Activated CD8-positive, alpha-beta memory T cell treated with anti-CD3 and anti-CD28 coated beads, Interleukin-2, amount 10 ng/mL, durations not matched to agents 7 days and 5 days (primary cell): ENCODE data around the gene CDC25A. TPM values are rescaled to one million over a fixed set of nuclear protein-coding genes. Genes with fewer than 3 reads are reported as not detected.

Experiments used
- ATAC-seq: fragments of 150-1000 bp; cut with Tn5 transposase; one replicate; pipeline ENCODE4 v1.10.0; 2021; ENCODE audit warnings: moderate library complexity
- CTCF ChIA-PET: fragments of 350-600 bp; sonication (Branson Sonifier 250); formaldehyde crosslinking; loops from one replicate; lab custom pipeline; 2021; ENCODE audit warnings: antibody characterized with exemption; lab: Charles Lee
- DNase-seq: peaks from one replicate; pipeline ENCODE4 v3.0.0-alpha.2; 2020
- H3K27ac Mint-ChIP-seq: one replicate; pipeline ENCODE4 v1.8.0; 2021; ENCODE audit warnings: mild to moderate bottlenecking, mixed read lengths
- H3K27me3 Mint-ChIP-seq: one replicate; pipeline ENCODE4 v1.8.0; 2021; ENCODE audit warnings: mixed read lengths
- H3K36me3 Mint-ChIP-seq: one replicate; pipeline ENCODE4 v1.8.0; 2021; ENCODE audit warnings: mild to moderate bottlenecking, mixed read lengths
- H3K4me1 Mint-ChIP-seq: one replicate; pipeline ENCODE4 v1.8.0; 2021; ENCODE audit warnings: mixed read lengths
- H3K4me3 Mint-ChIP-seq: one replicate; pipeline ENCODE4 v1.8.0; 2021; ENCODE audit warnings: mild to moderate bottlenecking, moderate library complexity, mixed read lengths
- H3K9me3 Mint-ChIP-seq: one replicate; pipeline ENCODE4 v1.8.0; 2022; ENCODE audit warnings: low read depth, mixed read lengths
- total RNA-seq, 2 experiments: library from RNA; stranded (reverse); gene quantifications; one replicate each; pipeline ENCODE4 v1.2.3, GENCODE V29; 2021

The CDC25A gene
- 10 to 100 TPM; 33.1 to 39.4 TPM for total RNA-seq

- H3K9me3 Mint-ChIP-seq: no peaks in the 10 kb centered on the region
- DNase-seq (peak; percentile 99), ATAC-seq (peak; percentile 99)
- CTCF ChIA-PET: interaction anchor here (0.5 to 3.0 kb wide), 7 partner anchors 9 to 248 kb away, joined by 3 to 15 read pairs (median 4); partner anchors contain the start of gene ZNF589
- H3K4me1 Mint-ChIP-seq: peaks cover 30% of the 10 kb centered on the region
- peak within 1 kb of the TSS; percentile 81 for H3K27ac Mint-ChIP-seq
- H3K27me3 Mint-ChIP-seq: peaks cover 3% of the 10 kb centered on the region
- peak within 1 kb of the TSS; percentile 96 for H3K4me3 Mint-ChIP-seq
- peaks cover 36% of the 10 kb centered on the region for H3K36me3 Mint-ChIP-seq
Measured at GRCh38 chr3:48188266-48189201, at the start of gene CDC25A. Gene CDC25A (minus strand): TSS chr3:48188417. CDS start chr3:48187947, 470 bp downstream.

DNA sequence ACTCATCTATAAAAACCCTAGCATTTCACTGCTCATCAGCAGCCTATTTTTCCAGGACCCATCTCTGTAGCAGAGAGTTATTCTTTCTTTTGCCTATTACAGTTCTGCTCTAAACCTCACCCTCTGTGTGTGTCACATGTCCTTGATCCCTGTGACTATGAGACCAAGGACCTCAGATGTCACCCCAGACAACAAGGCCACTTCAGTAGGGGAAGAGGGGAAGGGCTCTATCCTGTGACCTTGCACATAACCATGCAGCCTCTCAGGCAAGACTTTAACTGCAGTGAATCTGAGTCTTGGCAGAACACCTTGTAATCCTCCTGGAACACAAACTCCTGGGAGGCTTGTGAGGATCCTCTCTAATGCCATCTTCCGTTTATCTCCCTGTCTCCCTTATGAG lies 48.3 kb upstream of the CDC25A start:
- Mint-ChIP-seq H3K27me3 (peaks cover 3% of the 10 kb centered on the region), H3K27ac (no peak overlapping the region), H3K4me1 (peaks cover 16% of the 10 kb centered on the region), H3K9me3 (no peaks in the 10 kb centered on the region), H3K36me3 (no peaks in the 10 kb centered on the region), H3K4me3 (no peak overlapping the region)
- CTCF ChIA-PET: interaction anchor here (2.7 to 7.0 kb wide), 2 partner anchors 165 to 199 kb away, joined by 10 to 46 read pairs; no protein-coding TSS in a partner anchor
- DNase-seq (no peak), ATAC-seq (no peak)

DNA sequence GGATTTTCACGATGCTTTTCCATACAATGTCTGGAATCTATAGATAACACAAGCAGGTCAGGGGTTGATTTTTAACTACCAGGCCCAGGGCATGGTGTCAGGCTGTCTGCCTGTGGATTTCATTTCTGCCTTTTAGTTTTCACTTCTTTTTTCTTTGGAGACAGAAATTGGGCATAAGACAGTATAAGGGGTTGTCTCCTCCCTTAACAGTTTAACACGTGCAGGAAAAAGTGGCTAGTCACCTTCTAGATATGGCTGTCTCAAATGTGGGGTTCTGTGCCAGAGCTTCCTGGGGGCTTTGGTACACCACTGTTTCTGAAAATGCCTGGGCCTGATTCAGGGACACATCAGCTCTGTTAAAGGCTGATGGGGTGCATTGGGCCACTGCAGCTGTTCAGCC lies 45.3 kb upstream of the CDC25A start:
- H3K27ac Mint-ChIP-seq: no peak overlapping the region
- CTCF ChIA-PET: interaction anchor here (1.1 to 7.0 kb wide), 5 partner anchors 15 to 202 kb away, joined by 4 to 46 read pairs (median 5); no protein-coding TSS in a partner anchor
- ATAC-seq (no peak), DNase-seq (no peak)
- no peaks in the 10 kb centered on the region for H3K36me3 Mint-ChIP-seq
- H3K4me1 Mint-ChIP-seq: peaks cover 7% of the 10 kb centered on the region
- no peaks in the 10 kb centered on the region for H3K9me3 Mint-ChIP-seq
- H3K4me3 Mint-ChIP-seq: no peak overlapping the region
- H3K27me3 Mint-ChIP-seq: peaks cover 3% of the 10 kb centered on the region

DNA sequence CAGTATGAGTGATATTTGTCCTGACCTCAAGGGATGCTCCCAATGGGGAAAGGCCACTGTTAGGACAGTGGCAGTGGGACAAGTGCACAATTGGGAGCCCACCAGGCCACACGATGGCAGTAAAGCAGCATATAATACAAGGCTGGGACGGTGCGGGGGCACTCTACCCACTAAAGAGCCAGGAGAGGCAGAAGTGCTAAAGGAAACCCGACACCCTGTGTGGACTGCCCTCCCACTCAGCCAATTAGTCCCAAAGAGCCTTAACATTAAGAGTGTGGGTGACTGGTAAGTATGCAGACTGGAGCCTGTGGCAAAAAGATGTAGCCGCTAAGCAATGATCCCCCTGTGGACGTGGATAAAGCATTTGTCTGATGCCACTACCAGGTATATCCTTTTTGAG lies 44.5 kb upstream of the CDC25A start:
- Mint-ChIP-seq H3K9me3 (no peaks in the 10 kb centered on the region), H3K4me3 (no peak overlapping the region), H3K27ac (no peak overlapping the region)

DNA sequence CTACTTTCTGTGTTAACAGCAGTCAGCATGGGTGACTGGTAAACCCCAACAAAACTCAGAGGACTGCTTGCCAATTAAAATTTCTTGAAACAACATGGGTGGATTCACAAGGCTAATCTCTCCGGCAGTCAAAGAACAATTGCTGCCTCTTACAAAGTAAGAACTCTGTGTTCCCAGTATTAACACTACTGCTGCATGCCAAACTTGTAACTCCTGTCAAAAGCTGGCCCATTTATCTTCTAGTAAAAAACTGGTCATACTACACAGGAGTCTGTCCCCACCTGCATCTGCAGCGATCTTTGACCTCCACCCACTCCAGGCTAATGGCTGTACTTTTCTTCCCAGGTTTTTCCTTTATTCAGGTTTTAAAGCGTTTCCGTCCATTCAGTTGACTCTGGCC lies 44.0 kb upstream of the CDC25A start:
- H3K4me3 Mint-ChIP-seq: no peak overlapping the region
- peaks cover 9% of the 10 kb centered on the region for H3K4me1 Mint-ChIP-seq
- H3K9me3 Mint-ChIP-seq: no peaks in the 10 kb centered on the region
- peaks cover 3% of the 10 kb centered on the region for H3K27me3 Mint-ChIP-seq
- no peaks in the 10 kb centered on the region for H3K36me3 Mint-ChIP-seq
- CTCF ChIA-PET: interaction anchor here (1.2 to 7.0 kb wide), 3 partner anchors 12 to 204 kb away, joined by 3 to 46 read pairs (median 5); no protein-coding TSS in a partner anchor
- ATAC-seq (no peak), DNase-seq (no peak)
- H3K27ac Mint-ChIP-seq: no peak overlapping the region

More for the DNA sequence above, 44.5 kb upstream of the CDC25A start:
- peaks cover 3% of the 10 kb centered on the region for H3K27me3 Mint-ChIP-seq
- peak; percentile 98 for ATAC-seq
- DNase-seq: peak; percentile 81
- CTCF ChIA-PET: interaction anchor here (1.2 to 7.0 kb wide), 5 partner anchors 11 to 203 kb away, joined by 3 to 46 read pairs (median 5); no protein-coding TSS in a partner anchor
- H3K4me1 Mint-ChIP-seq: peaks cover 7% of the 10 kb centered on the region
- H3K36me3 Mint-ChIP-seq: no peaks in the 10 kb centered on the region

DNA sequence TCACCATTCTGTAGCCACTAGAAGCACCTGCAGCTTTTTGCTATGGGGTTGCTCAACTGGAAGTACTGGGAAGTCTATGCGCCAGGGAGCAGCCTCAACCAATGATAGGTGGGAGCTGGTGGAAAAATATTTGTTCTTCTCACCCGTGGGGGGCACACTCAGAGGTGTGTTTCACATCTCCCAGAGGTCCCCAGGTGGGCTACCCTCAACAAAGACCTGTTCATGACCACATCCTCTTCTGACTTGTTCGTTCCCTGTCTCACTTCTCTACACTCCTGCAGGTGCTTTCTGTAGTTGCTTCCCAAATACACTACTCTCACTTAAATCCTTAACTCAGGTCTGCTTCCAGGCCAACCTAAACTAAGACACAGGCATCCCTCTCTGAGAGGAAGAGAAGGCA lies 38.7 kb upstream of the CDC25A start:
- CTCF ChIA-PET: interaction anchor here (1.2 to 2.6 kb wide), 4 partner anchors 20 to 209 kb away, joined by 3 to 10 read pairs (median 4); no protein-coding TSS in a partner anchor
- H3K36me3 Mint-ChIP-seq: no peaks in the 10 kb centered on the region
- peaks cover 6% of the 10 kb centered on the region for H3K4me1 Mint-ChIP-seq
- H3K27ac Mint-ChIP-seq: no peak overlapping the region
- no peak overlapping the region for H3K4me3 Mint-ChIP-seq
- peaks cover 6% of the 10 kb centered on the region for H3K27me3 Mint-ChIP-seq
- no peak for DNase-seq
- no peaks in the 10 kb centered on the region for H3K9me3 Mint-ChIP-seq
- ATAC-seq: no peak

GRCh38 chr3:48225587-48225986 lies 37.4 kb upstream of the CDC25A start:
- Mint-ChIP-seq H3K27me3 (peaks cover 6% of the 10 kb centered on the region), H3K4me1 (peaks cover 6% of the 10 kb centered on the region), H3K9me3 (no peaks in the 10 kb centered on the region), H3K27ac (no peak overlapping the region), H3K36me3 (no peaks in the 10 kb centered on the region), H3K4me3 (no peak overlapping the region)
- ATAC-seq (no peak), DNase-seq (no peak)
- CTCF ChIA-PET: interaction anchor here (1.4 to 2.6 kb wide), 3 partner anchors 19 to 210 kb away, joined by 3 to 10 read pairs (median 4); no protein-coding TSS in a partner anchor

GRCh38 chr3:48222616-48223513 lies 34.6 kb upstream of the CDC25A start, which contains the start of gene CAMP:
Gene CAMP (plus strand): TSS chr3:48223495. CDS start chr3:48223512, 17 bp downstream.
- peaks cover 6% of the 10 kb centered on the region for H3K4me1 Mint-ChIP-seq
- no peak within 1 kb of the TSS for H3K27ac Mint-ChIP-seq
- no peak within 1 kb of the TSS for H3K4me3 Mint-ChIP-seq
- CTCF ChIA-PET: no interaction called here
- H3K9me3 Mint-ChIP-seq: no peaks in the 10 kb centered on the region
- DNase-seq (no peak), ATAC-seq (no peak)
- peaks cover 9% of the 10 kb centered on the region for H3K27me3 Mint-ChIP-seq
- H3K36me3 Mint-ChIP-seq: no peaks in the 10 kb centered on the region

DNA sequence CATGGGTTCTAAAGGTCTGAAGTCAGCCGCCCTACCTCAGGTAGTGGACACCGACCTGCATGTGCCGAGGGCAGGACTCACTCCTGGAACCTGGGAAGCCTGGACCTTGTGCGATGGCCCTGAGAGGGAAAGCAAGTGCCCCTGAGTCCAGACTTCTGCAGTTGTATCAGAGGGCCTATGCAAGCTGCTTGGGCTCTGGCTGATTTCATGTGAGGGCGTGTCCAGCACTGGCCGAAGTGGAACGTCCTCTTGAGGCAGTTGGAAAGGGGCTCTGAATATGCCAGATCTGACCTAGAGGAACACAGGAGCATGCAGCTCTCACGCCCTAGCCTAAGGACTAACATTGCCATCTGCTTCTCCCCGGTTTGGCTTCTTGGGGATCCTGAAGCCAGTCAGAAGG lies 32.5 kb upstream of the CDC25A start:
- no peak overlapping the region for H3K4me3 Mint-ChIP-seq
- H3K27ac Mint-ChIP-seq: no peak overlapping the region
- peaks cover 13% of the 10 kb centered on the region for H3K27me3 Mint-ChIP-seq
- CTCF ChIA-PET: no interaction called here
- DNase-seq: no peak
- no peaks in the 10 kb centered on the region for H3K36me3 Mint-ChIP-seq
- ATAC-seq: no peak
- no peaks in the 10 kb centered on the region for H3K9me3 Mint-ChIP-seq
- H3K4me1 Mint-ChIP-seq: no peaks in the 10 kb centered on the region

DNA sequence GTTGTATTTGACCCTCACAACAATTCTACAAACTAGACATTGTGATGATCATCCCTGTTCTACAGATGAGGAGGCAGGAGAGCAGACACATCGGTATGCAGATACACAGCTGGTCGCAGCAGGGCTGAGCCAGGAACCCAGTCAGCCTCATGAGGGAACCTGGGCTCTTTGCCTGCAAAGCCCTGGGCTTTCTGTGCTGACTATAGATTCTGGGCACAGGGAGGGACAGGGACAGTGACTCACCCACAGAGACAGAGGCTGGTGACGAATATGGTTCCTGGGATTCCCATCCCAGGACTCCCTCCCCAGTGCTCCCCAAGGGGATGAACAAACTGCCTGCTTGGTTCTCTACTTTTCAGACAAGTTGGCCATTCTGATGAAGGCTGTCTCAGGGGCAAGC lies 31.3 kb upstream of the CDC25A start:
- DNase-seq (no peak), ATAC-seq (no peak)
- Mint-ChIP-seq H3K4me1 (no peaks in the 10 kb centered on the region), H3K27me3 (peaks cover 9% of the 10 kb centered on the region), H3K36me3 (no peaks in the 10 kb centered on the region), H3K27ac (no peak overlapping the region), H3K4me3 (no peak overlapping the region), H3K9me3 (no peaks in the 10 kb centered on the region)
- CTCF ChIA-PET: no interaction called here

DNA sequence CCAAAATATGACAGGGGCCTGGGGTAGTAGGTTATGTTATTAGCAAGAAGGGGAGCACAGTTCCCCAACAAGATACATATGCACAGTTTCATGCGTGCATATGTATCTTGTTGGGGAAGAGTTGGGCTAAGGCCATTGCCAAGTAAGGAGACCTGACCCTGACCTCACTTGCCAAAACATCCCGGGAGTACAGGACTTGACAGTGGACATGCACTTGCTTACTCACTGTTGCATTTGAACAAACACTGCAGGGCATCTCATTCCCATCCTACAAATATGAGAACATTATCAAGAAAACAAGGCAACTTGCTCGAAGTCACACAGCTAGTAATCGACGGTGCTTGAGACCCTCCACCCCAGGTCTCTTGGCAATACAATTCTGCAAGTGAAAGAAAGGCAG lies 30.3 kb upstream of the CDC25A start:
- CTCF ChIA-PET: no interaction called here
- no peaks in the 10 kb centered on the region for H3K9me3 Mint-ChIP-seq
- H3K4me1 Mint-ChIP-seq: no peaks in the 10 kb centered on the region
- H3K4me3 Mint-ChIP-seq: no peak overlapping the region
- H3K36me3 Mint-ChIP-seq: no peaks in the 10 kb centered on the region
- H3K27ac Mint-ChIP-seq: no peak overlapping the region
- no peak for ATAC-seq
- DNase-seq: no peak
- H3K27me3 Mint-ChIP-seq: peaks cover 9% of the 10 kb centered on the region

DNA sequence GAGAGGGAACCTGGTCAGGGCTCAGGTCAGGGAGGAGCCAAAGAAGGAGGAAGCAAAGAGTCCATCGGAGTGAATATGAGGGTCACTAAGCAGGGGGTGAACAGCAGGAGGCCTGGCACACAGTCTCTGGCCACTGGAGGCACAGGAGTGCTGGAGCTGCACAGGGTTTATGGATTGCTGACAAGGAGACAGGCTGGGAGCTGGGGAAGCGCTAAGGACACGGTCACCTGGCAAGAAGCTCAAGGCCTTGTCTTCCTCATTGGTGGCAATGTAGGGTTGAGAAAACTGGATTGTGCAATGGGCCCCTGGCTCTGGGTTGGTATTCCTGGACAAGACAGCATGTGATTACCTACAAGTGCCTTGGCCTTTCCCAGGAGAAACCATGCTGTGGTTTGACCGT lies 29.2 kb upstream of the CDC25A start:
- CTCF ChIA-PET: no interaction called here
- Mint-ChIP-seq H3K36me3 (no peaks in the 10 kb centered on the region), H3K27ac (no peak overlapping the region), H3K27me3 (peaks cover 9% of the 10 kb centered on the region), H3K4me1 (no peaks in the 10 kb centered on the region), H3K9me3 (no peaks in the 10 kb centered on the region), H3K4me3 (no peak overlapping the region)
- DNase-seq (no peak), ATAC-seq (no peak)

- H3K36me3 Mint-ChIP-seq: no peaks in the 10 kb centered on the region
- CTCF ChIA-PET: no interaction called here
- H3K9me3 Mint-ChIP-seq: no peaks in the 10 kb centered on the region
Measured at GRCh38 chr3:48215876-48216275, 27.7 kb upstream of the CDC25A start.

More at GRCh38 chr3:48215876-48216275, 27.7 kb upstream of the CDC25A start:
- Mint-ChIP-seq H3K27ac (no peak overlapping the region), H3K4me1 (no peaks in the 10 kb centered on the region), H3K27me3 (peaks cover 9% of the 10 kb centered on the region), H3K4me3 (no peak overlapping the region)
- no peak for DNase-seq
- ATAC-seq: no peak
